Activated B cell treated with CpG ODN at 0.5 μM for 24 hours (primary cell): Measurements from ENCODE around the gene METAP2. TPM values are rescaled to one million over a fixed set of nuclear protein-coding genes. Genes with fewer than 3 reads are reported as not detected.

Experiments
- ATAC-seq: fragments of 200-7000 bp; cut with Tn5 transposase; one replicate; pipeline ENCODE4 v1.10.0; 2021; ENCODE audit warnings: low read depth, mild to moderate bottlenecking, moderate library complexity
- CTCF ChIA-PET: fragments of 350-600 bp; sonication (Branson Sonifier 250); formaldehyde crosslinking; loops from one replicate; lab custom pipeline; 2021; ENCODE audit warnings: antibody characterized with exemption; lab: Charles Lee
- POLR2A ChIA-PET: fragments of 350-600 bp; sonication (Branson Sonifier 250); formaldehyde crosslinking; loops from one replicate; lab custom pipeline; 2021; ENCODE audit warnings: antibody characterized with exemption; lab: Charles Lee
- DNase-seq: peaks from one replicate; pipeline ENCODE4 v3.0.0; 2022
- H3K27ac Mint-ChIP-seq: one replicate; pipeline ENCODE4 v1.8.0; 2020; ENCODE audit warnings: mixed read lengths
- H3K27me3 Mint-ChIP-seq: one replicate; pipeline ENCODE4 v1.8.0; 2021; ENCODE audit warnings: mixed read lengths
- H3K36me3 Mint-ChIP-seq: one replicate; pipeline ENCODE4 v1.8.0; 2021; ENCODE audit warnings: low read depth, mixed read lengths
- H3K4me1 Mint-ChIP-seq: one replicate; pipeline ENCODE4 v1.8.0; 2021; ENCODE audit warnings: mixed read lengths
- H3K4me3 Mint-ChIP-seq: one replicate; pipeline ENCODE4 v1.8.0; 2020; ENCODE audit warnings: mild to moderate bottlenecking, mixed read lengths
- H3K9me3 Mint-ChIP-seq: one replicate; pipeline ENCODE4 v1.8.0; 2020; ENCODE audit warnings: mixed read lengths
- CTCF ChIP-seq: fragments of 200-600 bp; IDR thresholded peaks from one replicate; pipeline ENCODE4 v1.8.0; 2022; ENCODE audit warnings: antibody characterized with exemption, mild to moderate bottlenecking
- intact Hi-C: fragments of 100-400 bp; cut with micrococcal nuclease; formaldehyde crosslinking; loops from one replicate; pipeline ENCODE4 v1.15.1; 2024
- total RNA-seq: library from RNA; stranded (reverse); gene quantifications from 2 replicates; pipeline ENCODE4 v1.2.3, GENCODE V29; 2022

Gene METAP2
- total RNA-seq, 1 donor from 2014 or later = 63.0 TPM

GRCh38 chr12:95528431-95528830, 54.5 kb downstream of the METAP2 start:
- POLR2A ChIA-PET = no interaction called here

GRCh38 chr12:95529693-95530225, 55.8 kb downstream of the METAP2 start:
- ATAC-seq (no peak), DNase-seq (no peak)
- ChIA-PET POLR2A (no interaction called here), CTCF (no interaction called here)
- Mint-ChIP-seq H3K4me3 (no peak overlapping the region), H3K4me1 (no peaks in the 10 kb centered on the region), H3K27me3 (no peaks in the 10 kb centered on the region), H3K36me3 (peaks cover 10% of the 10 kb centered on the region), H3K9me3 (no peaks in the 10 kb centered on the region), H3K27ac (no peak overlapping the region)
- no peak for TF ChIP-seq CTCF
- intact Hi-C loops = loop anchor here (5.0 to 10.0 kb wide), 2 partner anchors 255 to 652 kb away; no protein-coding TSS in a partner anchor

More at GRCh38 chr12:95528431-95528830, 54.5 kb downstream of the METAP2 start:
- ATAC-seq (no peak), DNase-seq (no peak)
- intact Hi-C loops = no loop called here
- no peak overlapping the region for H3K27ac Mint-ChIP-seq
- no peaks in the 10 kb centered on the region for H3K9me3 Mint-ChIP-seq
- H3K36me3 Mint-ChIP-seq = peaks cover 12% of the 10 kb centered on the region
- CTCF ChIA-PET = no interaction called here
- no peaks in the 10 kb centered on the region for H3K27me3 Mint-ChIP-seq
- no peaks in the 10 kb centered on the region for H3K4me1 Mint-ChIP-seq
- H3K4me3 Mint-ChIP-seq = no peak overlapping the region
- no peak for TF ChIP-seq CTCF

- DNase-seq = no peak
- no peak for TF ChIP-seq CTCF
- CTCF ChIA-PET = interaction anchor here (0.8 to 1.2 kb wide), 2 partner anchors 317 to 413 kb away, joined by 3 to 4 read pairs; no protein-coding TSS in a partner anchor
- no peak for ATAC-seq
- H3K27me3 Mint-ChIP-seq = no peaks in the 10 kb centered on the region
- peaks cover 10% of the 10 kb centered on the region for H3K36me3 Mint-ChIP-seq
- intact Hi-C loops = loop anchor here (5.0 to 10.0 kb wide), 2 partner anchors 258 to 656 kb away; no protein-coding TSS in a partner anchor
- no peaks in the 10 kb centered on the region for H3K9me3 Mint-ChIP-seq
- POLR2A ChIA-PET = no interaction called here
- no peak overlapping the region for H3K27ac Mint-ChIP-seq
- H3K4me1 Mint-ChIP-seq = no peaks in the 10 kb centered on the region
- no peak overlapping the region for H3K4me3 Mint-ChIP-seq
Observed at GRCh38 chr12:95532851-95533250, 58.9 kb downstream of the METAP2 start.

- Mint-ChIP-seq H3K27ac (no peak overlapping the region), H3K27me3 (no peaks in the 10 kb centered on the region), H3K9me3 (no peaks in the 10 kb centered on the region), H3K4me1 (no peaks in the 10 kb centered on the region), H3K4me3 (no peak overlapping the region), H3K36me3 (peaks cover 10% of the 10 kb centered on the region)
- no peak for ATAC-seq
- ChIA-PET POLR2A (interaction anchor here (1.0 kb wide), 1 partner anchor 417 kb away, joined by 6 read pairs; no protein-coding TSS in a partner anchor), CTCF (interaction anchor here (0.6 to 5.7 kb wide), 19 partner anchors 9 to 675 kb away, joined by 3 to 102 read pairs (median 4); partner anchors contain the start of genes METAP2, NR2C1, USP44 and VEZT)
- DNase-seq = no peak
- intact Hi-C loops = loop anchor here (1.0 to 10.0 kb wide), 8 partner anchors 259 to 987 kb away; partner anchors contain the start of genes FGD6 and VEZT
- TF ChIP-seq CTCF = no peak
Observed at GRCh38 chr12:95533985-95534384, 60.0 kb downstream of the METAP2 start.

- H3K36me3 Mint-ChIP-seq = peaks cover 6% of the 10 kb centered on the region
- intact Hi-C loops = loop anchor here (10.0 kb wide), 1 partner anchor 263 kb away; no protein-coding TSS in a partner anchor
- no peak overlapping the region for H3K27ac Mint-ChIP-seq
- H3K27me3 Mint-ChIP-seq = no peaks in the 10 kb centered on the region
- H3K4me1 Mint-ChIP-seq = no peaks in the 10 kb centered on the region
- POLR2A ChIA-PET = no interaction called here
- H3K9me3 Mint-ChIP-seq = no peaks in the 10 kb centered on the region
- no peak overlapping the region for H3K4me3 Mint-ChIP-seq
- CTCF ChIA-PET = interaction anchor here (1.0 to 5.7 kb wide), 3 partner anchors 10 to 425 kb away, joined by 3 to 102 read pairs (median 5); no protein-coding TSS in a partner anchor
- no peak for ATAC-seq
- no peak for TF ChIP-seq CTCF
- no peak for DNase-seq
Observed at GRCh38 chr12:95538006-95538405, 64.1 kb downstream of the METAP2 start.
